NT2/D1 (cell line): Measurements from ENCODE around the gene DPP6.

Experiments used
- SUZ12 ChIP-seq: IDR thresholded peaks from 2 replicates; pipeline ENCODE4 v1.6.1; 2011; ENCODE audit not compliant: insufficient read length, insufficient read depth; ENCODE audit errors: extremely low read depth
- YY1 ChIP-seq: IDR thresholded peaks from 2 replicates; pipeline ENCODE4 v1.6.1; 2011; ENCODE audit not compliant: insufficient read length, insufficient read depth

- no peak for TF ChIP-seq YY1
- no peak for TF ChIP-seq SUZ12
Observed at GRCh38 chr7:154497751-154498150, 445.6 kb downstream of the DPP6 start.
